ENCODE measurements around the gene NAXE.

GRCh38 chr1:156584813-156585212, 6.8 kb upstream of the NAXE start:
- TF ChIP-seq POLR2AphosphoS5 (IDR thresholded peaks at IDR 0.05; ENCODE audit: borderline replicate concordance, low read depth, low read length) (no peak), EZH2 (IDR thresholded peaks at IDR 0.05) (no peak)

Data from SK-N-MC (cell line).